ES-I3 (cell line): ENCODE data around the gene MIPEP.
"Not testable (repeated sequence)": the region's sequence is repeated elsewhere in the genome, so short reads cannot be mapped to it uniquely, and the experiment has no call there.

ENCODE experiments used
- H3K36me3 ChIP-seq: 2 replicates; pipeline ENCODE4 v1.6.1; 2013; ENCODE audit warnings: mild to moderate bottlenecking, low read length, control low read depth, moderate library complexity; ENCODE audit not compliant: insufficient read depth
- H3K4me1 ChIP-seq: 2 replicates; pipeline ENCODE4 v1.6.1; 2013; ENCODE audit warnings: mild to moderate bottlenecking, control low read depth, low read length; ENCODE audit not compliant: insufficient read depth
- H3K9ac ChIP-seq: 2 replicates; pipeline ENCODE4 v1.6.1; 2013; ENCODE audit warnings: low read depth, mild to moderate bottlenecking, low read length, moderate library complexity
- H3K9me3 ChIP-seq: 2 replicates; pipeline ENCODE4 v1.6.1; 2013; ENCODE audit warnings: mild to moderate bottlenecking, low read length, moderate library complexity; ENCODE audit not compliant: control insufficient read depth, insufficient read depth

MIPEP gene

GRCh38 chr13:23902975-23903905, 14.0 kb upstream of the MIPEP start:
- H3K4me1 ChIP-seq: no peaks in the 10 kb centered on the region
- H3K9ac ChIP-seq: peak overlapping the region; percentile 60; the same call in 1 of the 2 replicates
- no peaks in the 10 kb centered on the region for H3K9me3 ChIP-seq
- H3K36me3 ChIP-seq: no peaks in the 10 kb centered on the region

GRCh38 chr13:23901365-23901764, 12.2 kb upstream of the MIPEP start:
- H3K9ac ChIP-seq: no peak overlapping the region
- H3K36me3 ChIP-seq: no peaks in the 10 kb centered on the region
- H3K4me1 ChIP-seq: no peaks in the 10 kb centered on the region
- no peaks in the 10 kb centered on the region for H3K9me3 ChIP-seq

- Histone ChIP-seq H3K9ac (no peak overlapping the region), H3K4me1 (no peaks in the 10 kb centered on the region), H3K9me3 (no peaks in the 10 kb centered on the region)
Measured at GRCh38 chr13:23899555-23899954, 10.4 kb upstream of the MIPEP start.

GRCh38 chr13:23898101-23898500, 8.9 kb upstream of the MIPEP start:
- Histone ChIP-seq H3K4me1 (no peaks in the 10 kb centered on the region), H3K9ac (no peak overlapping the region), H3K9me3 (no peaks in the 10 kb centered on the region), H3K36me3 (no peaks in the 10 kb centered on the region)

More at GRCh38 chr13:23899555-23899954, 10.4 kb upstream of the MIPEP start:
- no peaks in the 10 kb centered on the region for H3K36me3 ChIP-seq

- not testable (repeated sequence) for H3K4me1 ChIP-seq, H3K9ac ChIP-seq
Measured at GRCh38 chr13:23897452-23897919, 8.3 kb upstream of the MIPEP start, which contains the start of gene C1QTNF9B. Gene C1QTNF9B, minus strand, starts transcription at chr13:23897502.

GRCh38 chr13:23894746-23895145, 5.5 kb upstream of the MIPEP start:
- not testable (repeated sequence) for H3K9ac ChIP-seq

More at GRCh38 chr13:23897452-23897919, 8.3 kb upstream of the MIPEP start, which contains the start of gene C1QTNF9B:
- H3K36me3 ChIP-seq, H3K9me3 ChIP-seq: not testable (repeated sequence)

GRCh38 chr13:23893791-23894190, 4.6 kb upstream of the MIPEP start:
- H3K4me1 ChIP-seq, H3K36me3 ChIP-seq, H3K9me3 ChIP-seq, H3K9ac ChIP-seq: not testable (repeated sequence)

More at GRCh38 chr13:23894746-23895145, 5.5 kb upstream of the MIPEP start:
- not testable (repeated sequence) for H3K4me1 ChIP-seq, H3K9me3 ChIP-seq, H3K36me3 ChIP-seq

GRCh38 chr13:23889615-23890607, 711 bp upstream of the MIPEP start:
- peak overlapping the region; percentile 77; the same call in 1 of the 2 replicates for H3K9ac ChIP-seq
- H3K36me3 ChIP-seq: no peaks in the 10 kb centered on the region
- no peaks in the 10 kb centered on the region for H3K9me3 ChIP-seq
- H3K4me1 ChIP-seq: no peaks in the 10 kb centered on the region

- H3K4me1 ChIP-seq, H3K9ac ChIP-seq, H3K36me3 ChIP-seq, H3K9me3 ChIP-seq: not testable (repeated sequence)
Measured at GRCh38 chr13:23884361-23884760, 4.8 kb downstream of the MIPEP start.

GRCh38 chr13:23883255-23883654, 5.9 kb downstream of the MIPEP start:
- H3K9me3 ChIP-seq: no peaks in the 10 kb centered on the region
- H3K36me3 ChIP-seq: 0 out of 2 replicates have a peak, but pooled peaks cover 3% of the 10 kb centered on the region
- no peaks in the 10 kb centered on the region for H3K4me1 ChIP-seq
- H3K9ac ChIP-seq: no peak overlapping the region

GRCh38 chr13:23881402-23881800, 7.8 kb downstream of the MIPEP start:
- H3K4me1 ChIP-seq, H3K9ac ChIP-seq, H3K36me3 ChIP-seq, H3K9me3 ChIP-seq: not testable (repeated sequence)

- not testable (repeated sequence) for H3K9ac ChIP-seq, H3K9me3 ChIP-seq, H3K36me3 ChIP-seq, H3K4me1 ChIP-seq
Measured at GRCh38 chr13:23880493-23881401, 8.5 kb downstream of the MIPEP start.

- Histone ChIP-seq H3K9ac (no peak overlapping the region), H3K9me3 (no peaks in the 10 kb centered on the region), H3K36me3 (no peaks in the 10 kb centered on the region)
Measured at GRCh38 chr13:23877286-23877685, 11.9 kb downstream of the MIPEP start.

More at GRCh38 chr13:23877286-23877685, 11.9 kb downstream of the MIPEP start:
- no peaks in the 10 kb centered on the region for H3K4me1 ChIP-seq
